GM18526 (cell line): ENCODE results near the gene MET.

Experiments used
- POLR2A ChIP-seq: IDR thresholded peaks from 3 replicates; pipeline ENCODE4 v1.6.1; 2011; ENCODE audit not compliant: insufficient read length; ENCODE audit errors: extremely low read depth

MET gene

GRCh38 chr7:116793795-116794340, 121.9 kb downstream of the MET start:
- no peak for TF ChIP-seq POLR2A

- TF ChIP-seq POLR2A = no peak
These were observed 124.5 kb downstream of the MET start for GRCh38 chr7:116796471-116796870.

- no peak for TF ChIP-seq POLR2A
These were observed 125.6 kb downstream of the MET start for GRCh38 chr7:116797612-116798011.

GRCh38 chr7:116798232-116798631, 126.2 kb downstream of the MET start:
- TF ChIP-seq POLR2A = no peak

- TF ChIP-seq POLR2A = no peak
These were observed 127.9 kb downstream of the MET start for GRCh38 chr7:116799916-116800315.

GRCh38 chr7:116800594-116800993, 128.6 kb downstream of the MET start:
- TF ChIP-seq POLR2A = no peak

- no peak for TF ChIP-seq POLR2A
These were observed 129.2 kb downstream of the MET start for GRCh38 chr7:116801092-116801710.

- TF ChIP-seq POLR2A = no peak
These were observed 130.2 kb downstream of the MET start for GRCh38 chr7:116802144-116802745.

GRCh38 chr7:116802746-116803152, 130.8 kb downstream of the MET start:
- TF ChIP-seq POLR2A = no peak

GRCh38 chr7:116804471-116804870, 132.5 kb downstream of the MET start:
- no peak for TF ChIP-seq POLR2A

GRCh38 chr7:116805100-116805544, 133.1 kb downstream of the MET start:
- TF ChIP-seq POLR2A = no peak

- TF ChIP-seq POLR2A = no peak
These were observed 134.3 kb downstream of the MET start for GRCh38 chr7:116806046-116806944.

GRCh38 chr7:116807011-116807560, 135.1 kb downstream of the MET start:
- TF ChIP-seq POLR2A = no peak

GRCh38 chr7:116809636-116810266, 137.8 kb downstream of the MET start:
- TF ChIP-seq POLR2A = no peak

GRCh38 chr7:116810267-116811116, 138.5 kb downstream of the MET start:
- TF ChIP-seq POLR2A = no peak

- TF ChIP-seq POLR2A = no peak
These were observed 139.8 kb downstream of the MET start for GRCh38 chr7:116811768-116812167.
